NCI-H128 (cell line): ENCODE data around the gene ZFR2.

Experiments
- DNase-seq: peaks from one replicate; lab custom pipeline; 2025; ENCODE audit not compliant: unreplicated experiment; lab: John Stamatoyannopoulos, UW

The ZFR2 gene

DNA sequence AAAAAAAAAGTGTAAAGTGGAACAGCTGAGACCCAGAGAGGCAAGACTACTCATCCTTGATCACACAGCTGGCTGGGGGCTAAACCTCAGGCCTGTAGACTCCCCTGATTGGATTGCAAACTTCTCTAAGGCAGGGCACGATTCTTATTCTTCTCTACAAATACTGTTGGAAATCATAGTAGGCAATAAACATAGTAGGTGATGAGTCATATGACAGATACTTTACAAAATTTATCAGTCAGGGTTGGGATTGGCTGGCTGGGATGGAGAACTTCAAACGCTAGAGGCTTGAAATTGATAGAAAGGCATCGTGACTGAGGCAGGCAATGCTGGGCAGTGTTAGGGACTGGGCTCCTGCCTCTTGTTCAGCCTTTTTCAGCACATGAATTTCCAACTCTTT is 76.7 kb downstream of the ZFR2 start:
- no peak for DNase-seq

DNA sequence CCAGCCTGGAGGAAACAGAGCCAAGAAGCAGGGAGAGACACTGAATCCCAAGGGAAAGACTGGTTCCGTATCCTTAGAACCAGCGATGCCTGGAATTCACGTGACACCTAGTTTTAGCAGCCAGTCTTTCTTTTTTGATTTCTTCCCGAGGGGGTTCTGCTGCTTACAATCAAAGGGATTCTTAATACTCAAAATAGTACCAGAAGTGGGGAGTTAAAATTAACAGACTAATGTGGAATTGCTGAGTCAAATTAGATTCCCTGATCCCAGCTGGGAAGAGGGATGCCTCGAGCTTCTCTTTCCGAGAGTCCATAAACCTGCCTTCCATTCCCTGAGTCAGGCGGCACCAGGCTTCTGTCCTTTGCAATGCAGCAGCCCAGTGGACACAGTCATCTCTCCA is 77.9 kb downstream of the ZFR2 start:
- DNase-seq = no peak

DNA sequence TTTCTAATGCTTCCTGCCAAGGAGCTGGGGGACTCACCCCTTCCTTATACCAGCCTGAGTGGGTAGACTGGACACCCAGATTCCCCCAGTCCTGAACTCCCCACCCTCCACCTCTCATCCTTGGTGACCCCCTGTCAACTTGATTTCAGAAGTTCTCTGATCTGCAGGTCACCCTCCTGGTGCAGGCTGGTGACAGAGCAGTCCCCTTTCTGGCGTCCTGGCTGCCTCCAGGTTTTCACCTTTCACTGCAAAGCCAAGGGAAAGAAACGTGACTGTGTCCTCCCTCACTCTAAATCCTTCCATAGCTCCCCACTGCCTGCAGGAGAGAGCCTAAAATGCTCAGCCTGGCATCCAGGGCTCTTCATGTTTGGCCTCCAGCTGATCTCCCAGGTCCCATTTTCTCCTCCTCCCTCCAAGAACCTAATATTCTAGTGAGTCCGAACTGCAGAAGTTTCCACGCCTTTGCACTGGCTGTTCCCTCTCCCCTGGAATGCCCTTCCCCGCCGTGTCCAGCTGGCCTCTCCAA is 78.6 kb downstream of the ZFR2 start:
- DNase-seq = no peak

DNA sequence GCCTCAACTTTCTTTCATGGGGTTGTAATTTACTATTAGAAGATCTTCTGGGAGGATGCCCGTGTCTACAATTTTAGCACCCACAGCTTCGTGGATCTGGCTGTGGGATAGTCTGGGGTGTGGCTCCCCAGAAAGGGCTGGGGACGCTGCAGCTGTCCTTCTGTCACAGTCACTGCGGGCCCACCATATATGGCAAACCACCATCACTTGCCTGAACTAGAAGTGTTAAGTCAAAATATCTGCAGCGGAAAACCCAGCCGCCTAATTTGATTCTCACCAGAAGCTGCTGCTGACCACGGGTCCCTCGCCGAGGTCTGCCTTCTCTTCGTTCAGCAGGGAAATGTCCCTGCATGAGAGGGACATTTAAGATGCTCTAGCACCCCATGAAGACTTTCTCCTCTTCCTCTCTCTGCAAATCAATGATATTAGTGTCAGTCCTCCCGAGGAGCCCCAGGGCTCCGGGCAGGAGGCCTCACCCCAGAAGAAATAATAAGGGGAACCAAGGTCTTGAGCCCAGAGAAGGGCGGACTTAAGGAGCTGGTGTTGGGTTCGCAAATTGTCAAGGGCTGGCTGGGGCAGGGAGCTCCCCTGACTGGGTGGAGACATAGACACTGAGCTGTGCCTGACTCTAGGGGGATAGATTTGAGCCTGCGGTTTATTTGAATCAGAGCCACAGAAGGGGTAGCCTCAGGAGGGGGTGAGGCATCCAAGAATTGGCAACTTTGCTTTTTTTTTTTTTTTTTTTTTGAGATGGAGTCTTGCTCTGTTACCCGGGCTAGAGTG is 79.7 kb downstream of the ZFR2 start:
- no peak for DNase-seq

DNA sequence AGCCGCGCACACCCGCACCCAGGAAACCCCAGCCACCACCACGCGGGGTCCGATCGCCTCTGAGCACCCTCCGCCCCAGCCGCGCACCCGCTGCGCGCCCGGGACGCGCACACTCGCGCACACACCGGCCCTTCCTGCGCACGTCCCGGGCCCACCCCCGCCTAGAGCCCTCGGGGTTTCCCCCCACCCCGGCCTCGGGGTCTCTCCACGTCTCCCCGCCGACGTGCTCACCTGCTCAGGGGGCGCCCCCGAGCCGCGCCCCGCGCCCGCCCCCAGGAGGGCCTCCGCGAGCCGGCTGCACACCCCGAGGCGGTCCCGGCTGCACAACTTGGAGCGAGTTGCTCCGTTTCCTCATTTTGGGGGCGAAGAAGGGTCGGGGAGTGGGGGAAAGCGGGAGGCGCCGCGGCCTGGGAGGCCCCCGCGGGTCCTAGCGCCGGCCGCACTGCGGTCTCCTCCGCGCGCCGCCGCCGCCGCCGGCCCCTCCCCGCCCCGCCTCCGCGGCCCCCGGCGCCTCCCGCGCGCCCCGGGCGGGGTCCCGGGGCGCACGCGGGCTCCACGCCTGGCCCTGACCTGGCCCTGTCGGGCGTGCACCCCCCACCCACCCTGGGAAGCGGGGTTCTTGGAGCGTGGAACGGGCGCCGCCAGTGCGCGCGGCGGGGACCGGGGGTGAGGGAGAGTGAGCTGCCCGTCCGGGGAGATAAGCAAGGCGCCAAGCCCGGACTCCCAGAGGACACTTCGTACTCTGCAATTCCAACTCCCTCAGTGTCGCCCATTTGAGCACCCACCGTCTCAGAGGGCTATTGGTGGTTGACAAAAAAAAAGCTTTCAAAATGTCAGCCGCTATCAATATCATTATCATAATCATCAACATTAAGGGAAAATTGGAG is 82.7 kb downstream of the ZFR2 start, which contains the start of gene MATK:
MATK (minus strand) TSS at position 444 of the 887 bp plus-strand sequence. CDS start 1,246 bp downstream, outside the sequence.
- DNase-seq = no peak

DNA sequence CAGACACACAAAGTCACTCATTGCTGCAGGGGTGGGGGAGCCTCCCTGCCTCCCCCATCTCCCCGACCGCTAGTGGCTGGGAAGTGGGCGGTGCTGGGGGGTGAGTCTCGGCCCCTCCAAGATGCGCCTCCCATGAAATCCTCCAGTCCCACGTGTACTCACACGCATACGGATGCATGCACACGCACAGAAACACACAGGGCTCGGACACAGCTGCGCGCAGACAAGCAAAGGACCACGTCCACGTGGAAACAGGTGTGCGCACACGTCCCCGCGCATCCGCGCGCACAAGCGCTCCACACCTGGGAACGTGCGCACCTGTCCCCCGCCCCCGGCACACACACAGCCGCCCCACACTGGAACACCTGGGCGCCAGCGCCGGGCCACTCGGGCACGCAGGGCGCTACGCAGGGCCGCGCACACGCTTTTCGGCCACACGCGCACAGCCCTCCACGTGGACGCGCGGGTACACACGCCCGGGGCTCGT is 83.3 kb downstream of the ZFR2 start:
- DNase-seq = no peak

DNA sequence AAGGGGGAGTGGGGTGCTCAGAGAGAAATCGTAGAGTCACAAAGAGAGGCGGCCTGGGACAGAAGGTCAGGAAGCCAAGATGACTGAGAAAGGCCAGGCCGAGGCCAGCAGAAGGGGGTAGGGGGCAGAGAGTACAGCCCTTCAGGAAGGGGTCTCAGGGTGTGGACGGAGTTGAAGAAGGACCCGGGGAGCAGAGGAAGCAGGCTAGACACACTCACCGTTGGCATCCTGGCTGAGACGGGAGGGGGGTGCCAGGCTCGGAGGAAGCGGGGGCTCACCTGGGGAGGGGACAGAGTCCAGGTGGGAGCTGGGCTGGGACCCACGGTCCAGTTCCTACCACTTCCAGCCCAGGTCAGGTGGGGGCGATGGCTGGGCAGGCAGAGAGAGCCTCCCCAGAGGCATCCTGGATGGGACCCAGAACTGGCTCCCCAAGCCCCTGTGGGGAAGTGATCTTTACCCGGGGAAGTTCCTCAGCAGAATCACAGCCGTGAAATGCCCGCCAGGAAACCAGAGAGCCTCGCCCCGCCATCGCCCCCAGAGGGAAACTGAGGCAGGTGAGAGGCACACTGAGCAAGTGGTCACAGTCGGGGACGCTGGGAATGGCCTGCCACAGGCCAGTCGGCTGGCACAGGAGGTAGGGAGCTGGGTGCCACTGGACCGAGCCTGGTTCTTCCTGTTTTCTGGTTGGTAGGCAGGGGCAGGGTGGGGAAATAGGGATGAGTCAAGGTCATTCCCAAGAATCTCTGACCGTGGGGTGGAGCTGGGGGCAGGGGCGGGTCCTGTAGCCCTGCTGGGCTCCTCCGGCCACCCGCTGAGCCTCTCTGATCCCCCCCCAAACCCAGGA is 84.0 kb downstream of the ZFR2 start:
- no peak for DNase-seq

DNA sequence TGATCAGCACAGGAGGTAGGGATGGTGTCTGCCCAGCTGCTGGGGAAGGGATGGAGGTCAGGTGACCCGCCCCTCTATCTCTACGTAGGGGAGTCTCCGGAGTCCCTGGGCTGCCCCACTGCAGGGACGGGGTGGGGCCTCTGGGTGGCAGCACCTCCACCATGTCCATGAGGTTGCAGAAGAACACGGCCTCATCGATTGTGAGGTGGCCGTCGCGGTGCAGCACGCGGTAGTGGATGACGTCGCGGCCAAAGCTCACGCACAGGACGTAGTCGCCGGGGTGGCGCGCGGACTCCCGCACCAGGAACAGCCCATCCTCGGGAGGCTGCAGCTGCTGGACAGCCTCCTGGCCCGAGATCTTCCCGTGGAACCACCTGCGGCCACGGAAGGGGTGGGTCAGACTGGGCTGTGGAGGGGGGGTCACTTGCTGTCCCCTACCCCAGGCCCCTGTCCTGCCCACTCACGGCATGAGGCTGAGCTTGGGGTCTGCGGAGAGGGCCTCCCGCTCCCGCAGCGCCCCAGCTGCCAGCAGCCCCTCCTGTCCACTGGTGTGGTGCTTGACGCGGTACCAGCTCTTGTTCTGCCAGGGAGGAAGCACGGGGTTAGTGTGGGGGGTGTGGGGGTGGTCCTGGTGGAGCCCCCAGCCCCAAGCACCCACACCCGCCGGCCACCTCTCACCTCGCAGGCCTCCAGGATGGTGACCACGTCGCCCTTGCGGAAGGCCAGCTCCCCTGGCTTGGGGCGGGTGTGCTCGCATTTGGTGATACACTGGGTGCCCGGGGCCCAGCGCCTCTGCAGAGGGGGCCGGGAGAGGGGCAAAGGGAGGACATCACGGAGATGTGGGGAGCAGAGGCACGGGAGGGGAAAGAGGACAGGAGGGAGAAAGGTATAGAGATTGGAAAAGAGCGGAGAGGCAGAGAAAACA is 84.9 kb downstream of the ZFR2 start:
- no peak for DNase-seq

DNA sequence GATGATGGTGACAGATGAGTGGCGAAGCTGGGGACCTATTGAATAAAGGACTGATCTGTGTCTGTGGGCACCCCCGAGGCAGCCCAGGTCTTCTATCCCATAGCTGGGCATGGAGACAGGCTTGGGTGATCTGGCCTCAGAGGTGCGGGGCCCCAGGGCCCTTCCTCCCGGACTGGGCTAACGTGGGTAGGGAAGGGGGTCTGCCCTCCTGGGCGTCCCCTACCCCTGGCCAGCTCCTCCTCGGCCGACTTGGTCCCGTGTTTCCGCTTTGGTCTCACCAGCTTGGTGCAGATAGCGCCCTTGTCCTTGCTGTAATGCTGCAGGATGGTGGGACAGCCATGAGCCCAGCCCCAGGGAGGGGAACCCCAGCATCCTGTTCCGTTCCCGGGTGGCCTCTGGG is 85.9 kb downstream of the ZFR2 start:
- no peak for DNase-seq

DNA sequence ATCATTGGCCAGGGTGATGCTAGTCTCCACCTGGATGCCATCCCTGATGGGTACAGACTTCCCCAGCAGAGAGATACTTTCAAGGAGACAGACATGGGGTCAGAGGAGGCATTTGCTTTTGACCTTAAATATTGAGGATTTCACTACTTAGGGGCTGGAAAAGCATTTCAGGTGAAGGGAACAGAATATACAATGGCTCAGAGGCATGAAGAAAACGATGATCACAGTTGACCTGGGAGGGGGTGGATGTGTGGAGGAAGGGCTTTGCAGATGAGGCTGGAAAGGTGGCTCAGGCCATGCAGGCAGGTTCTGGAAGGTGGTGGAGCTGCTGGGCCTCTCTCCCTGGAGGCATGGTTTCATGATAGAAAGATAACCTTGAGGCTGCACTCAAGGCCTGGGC is 86.5 kb downstream of the ZFR2 start:
- DNase-seq = no peak

DNA sequence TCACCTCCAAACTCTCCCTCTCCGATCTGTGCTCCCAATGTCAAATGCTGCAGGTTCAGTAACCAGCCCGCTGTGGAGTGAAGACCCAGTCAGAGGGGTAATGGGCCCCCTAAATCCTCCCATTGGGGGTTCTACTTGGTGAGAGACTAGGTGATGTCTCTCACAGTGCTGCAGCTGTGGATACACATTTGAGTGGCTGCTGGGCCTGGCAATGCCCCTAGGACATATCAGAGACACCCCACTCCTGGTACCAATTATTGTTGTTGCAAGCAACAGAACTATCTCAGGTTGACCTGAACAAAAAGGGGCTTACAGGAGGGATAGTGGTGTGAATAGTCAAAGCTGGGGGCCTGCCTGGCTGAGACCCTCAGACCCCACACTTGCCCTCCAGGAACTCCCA is 87.2 kb downstream of the ZFR2 start:
- DNase-seq = no peak

DNA sequence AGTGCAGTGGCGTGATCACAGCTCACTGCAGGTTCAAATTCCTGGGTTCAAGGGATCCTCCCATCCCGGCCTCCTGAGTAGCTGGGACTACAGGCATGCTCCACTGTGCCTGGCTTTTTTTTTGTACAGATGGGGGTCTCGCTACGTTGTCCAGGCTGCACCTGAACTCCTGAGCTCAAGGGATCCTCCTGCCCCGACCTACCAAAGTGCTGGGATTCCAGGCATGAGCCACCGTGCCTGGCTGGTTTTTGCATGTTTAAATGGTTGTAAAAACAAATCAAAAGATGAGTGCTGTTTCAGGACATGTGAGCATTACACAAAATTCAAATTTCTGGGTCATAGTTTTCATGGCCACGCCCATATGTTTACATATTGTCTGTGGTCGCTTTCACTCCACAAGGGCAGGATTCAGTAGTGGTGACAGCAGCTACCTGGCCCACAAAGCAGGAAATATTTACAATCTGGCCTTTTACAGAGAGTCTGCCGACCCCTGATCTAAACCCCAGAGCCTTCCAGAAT is 88.0 kb downstream of the ZFR2 start:
- DNase-seq = no peak

DNA sequence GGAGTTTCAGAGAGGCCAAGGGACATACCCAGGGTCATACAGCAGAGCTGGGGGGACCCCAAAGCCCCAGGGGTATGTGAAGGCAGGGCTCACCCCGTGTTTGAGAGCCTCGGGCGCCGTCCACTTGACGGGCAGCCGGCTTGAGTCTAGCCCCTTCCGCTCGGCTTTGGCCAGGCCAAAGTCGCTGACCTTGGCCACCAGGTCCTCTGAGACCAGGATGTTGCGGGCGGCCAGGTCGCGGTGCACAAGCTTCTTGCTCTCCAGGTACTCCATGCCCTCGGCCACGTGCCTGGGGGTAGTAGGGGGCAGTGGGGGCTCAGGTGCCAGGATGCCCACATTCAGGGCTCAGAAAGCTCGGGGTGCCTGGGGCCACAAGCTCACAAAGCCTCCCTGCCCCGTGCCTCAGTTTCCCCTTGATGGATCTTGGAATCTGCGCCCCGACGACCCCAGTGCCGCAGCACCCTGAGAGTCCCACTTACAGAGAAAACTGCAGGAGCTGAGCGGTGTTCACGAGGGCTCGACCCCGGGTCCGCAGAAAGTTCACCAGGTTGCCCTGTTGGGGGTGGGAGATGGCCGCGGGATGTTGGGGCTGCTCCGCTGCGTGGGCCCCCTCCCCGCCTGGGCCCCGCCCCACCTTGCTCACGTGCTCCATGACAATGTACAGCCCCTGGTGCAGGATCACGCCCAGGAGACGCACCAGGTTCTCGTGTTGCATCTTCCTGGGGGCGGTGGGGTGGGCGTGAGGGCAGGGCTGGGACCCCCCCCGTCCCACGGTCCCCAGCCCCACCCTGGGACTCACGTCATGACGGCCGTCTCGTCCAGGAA is 89.7 kb downstream of the ZFR2 start:
- DNase-seq = no peak

DNA sequence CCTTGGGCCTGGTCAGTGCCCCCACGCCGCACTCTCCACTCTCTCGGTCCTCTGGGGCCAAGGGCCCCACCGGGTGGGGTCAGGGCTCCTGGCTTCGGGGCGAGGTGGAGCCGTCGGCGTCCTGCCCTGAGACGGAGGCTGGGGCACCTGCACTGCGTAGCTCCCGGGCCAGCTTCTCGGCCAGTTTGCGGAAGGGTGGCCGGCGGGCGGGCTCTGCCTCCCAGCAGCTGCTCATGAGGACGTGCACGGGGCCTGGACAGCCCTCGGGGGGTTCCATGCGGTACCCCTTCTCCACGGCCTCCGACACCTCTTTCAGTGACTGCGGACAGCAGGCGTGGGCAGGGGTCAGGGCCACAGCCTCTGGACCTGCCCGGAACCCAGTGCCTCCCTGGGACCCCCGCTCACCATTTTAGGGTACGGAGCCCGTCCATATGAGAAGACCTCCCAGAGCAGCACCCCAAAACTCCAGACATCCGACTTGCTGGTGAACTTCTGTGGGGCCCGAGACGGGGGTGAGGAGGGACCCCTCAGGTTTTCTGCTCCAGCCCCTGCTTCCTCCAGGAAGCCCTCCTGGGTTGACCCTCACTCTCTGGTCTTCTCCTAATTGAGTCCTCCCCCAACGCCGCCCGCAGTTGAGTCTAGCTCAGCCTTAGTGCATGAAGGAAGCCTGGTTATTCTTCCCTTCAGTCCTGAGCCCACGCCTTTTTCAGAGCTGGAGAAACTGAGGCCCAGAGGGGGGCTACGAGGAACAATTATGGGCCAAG is 90.6 kb downstream of the ZFR2 start:
- no peak for DNase-seq

DNA sequence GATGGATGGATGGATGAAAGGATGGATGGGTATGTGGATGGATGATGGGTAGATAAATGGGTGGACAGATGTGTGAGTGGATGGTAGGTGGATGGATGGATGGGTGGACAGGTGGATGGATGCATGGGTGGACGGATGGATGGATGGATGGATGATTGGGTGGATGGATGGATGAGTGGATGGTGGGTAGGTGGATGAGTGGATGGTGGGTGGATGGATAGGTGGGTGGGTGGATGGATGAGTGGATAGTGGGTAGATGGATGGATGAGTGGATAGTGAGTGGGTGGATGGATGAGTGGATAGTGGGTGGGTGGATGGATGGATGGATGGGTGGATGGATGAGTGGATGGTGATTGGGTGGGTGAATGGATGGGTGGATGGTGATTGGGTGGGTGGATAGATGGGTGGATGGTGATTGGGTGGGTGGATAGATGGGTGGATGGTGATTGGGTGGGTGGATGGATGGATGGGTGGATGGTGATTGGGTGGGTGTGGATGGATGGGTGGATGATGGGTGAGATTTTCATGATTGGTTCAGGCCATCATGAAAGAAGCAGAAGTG is 92.3 kb downstream of the ZFR2 start:
- DNase-seq = no peak

DNA sequence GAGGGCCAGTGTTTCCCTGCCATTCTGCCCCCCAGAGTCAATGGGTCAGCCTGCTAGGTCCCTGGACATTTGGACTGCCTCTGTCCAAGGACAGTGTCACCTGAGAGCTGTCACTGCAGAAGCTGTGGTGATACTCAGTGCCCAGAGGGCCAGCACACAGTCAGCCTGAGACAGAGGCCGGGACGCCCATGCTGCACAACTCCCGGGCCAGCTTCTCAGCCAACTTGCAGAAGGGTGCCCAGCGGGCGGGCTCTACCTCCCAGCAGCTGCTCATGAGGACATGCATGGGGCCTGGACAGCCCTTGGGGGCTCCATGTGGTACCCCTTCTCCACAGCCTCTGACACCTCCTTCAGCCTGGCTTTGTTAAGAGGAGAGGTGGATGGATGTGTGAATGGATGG is 93.0 kb downstream of the ZFR2 start:
- DNase-seq = no peak

DNA sequence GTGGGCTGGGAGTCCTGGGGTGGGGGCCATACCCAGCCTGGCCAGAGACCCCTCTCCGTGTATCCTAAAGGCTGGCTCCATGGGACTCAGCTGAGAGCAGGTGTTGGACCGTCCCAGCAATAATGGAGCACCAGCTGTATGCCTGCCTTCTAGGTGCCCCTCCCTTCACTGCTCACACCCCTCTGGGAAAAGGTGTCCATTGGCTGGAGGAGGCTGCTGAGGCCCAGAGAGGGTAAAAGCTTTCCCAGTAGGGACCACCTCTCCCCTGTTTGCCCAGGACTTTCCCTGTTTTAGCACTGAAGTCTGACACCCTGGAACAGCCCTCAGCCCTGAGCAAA is 93.5 kb downstream of the ZFR2 start:
- DNase-seq = no peak
